ENCODE data around the gene POLG2.

POLG2 gene

GRCh38 chr17:64448665-64449512, 48.0 kb downstream of the POLG2 start, which contains the start of gene MILR1:
Gene MILR1, plus strand, starts transcription at chr17:64449115. Its CDS starts 54 bp downstream, at chr17:64449169.
- Histone ChIP-seq H3K4me1 (ENCODE audit: low read depth, poor library complexity, severe bottlenecking) (no peaks in the 10 kb centered on the region), H3K4me3 (IDR thresholded peaks at IDR 0.05; ENCODE audit: insufficient read depth, low read depth, low read length) (no peak within 1 kb of the TSS), H2AFZ (ENCODE audit: low read depth) (no peak within 1 kb of the TSS), H3K27me3 (ENCODE audit: insufficient read depth, low read depth) (no peaks in the 10 kb centered on the region), H4K20me1 (ENCODE audit: insufficient read depth) (no peaks in the 10 kb centered on the region), H3K36me3 (ENCODE audit: insufficient read depth) (no peaks in the 10 kb centered on the region), H3K4me2 (no peak within 1 kb of the TSS), H3K9ac (no peak within 1 kb of the TSS), H3K27ac (no peak within 1 kb of the TSS), H3K79me2 (ENCODE audit: insufficient read depth, low read depth) (no peaks in the 10 kb centered on the region)
- no peak for TF ChIP-seq CTCF (conservative IDR thresholded peaks at IDR 0.05; ENCODE audit: low read depth, low read length)

- no peak for TF ChIP-seq CTCF (conservative IDR thresholded peaks at IDR 0.05; ENCODE audit: low read depth, low read length)
- no peak overlapping the region for H3K27ac ChIP-seq
- peaks cover 4% of the 10 kb centered on the region for H3K4me1 ChIP-seq (ENCODE audit: low read depth, poor library complexity, severe bottlenecking)
- no peak overlapping the region for H2AFZ ChIP-seq (ENCODE audit: low read depth)
- no peaks in the 10 kb centered on the region for H3K36me3 ChIP-seq (ENCODE audit: insufficient read depth)
- H3K9ac ChIP-seq = no peak overlapping the region
- no peak overlapping the region for H3K4me3 ChIP-seq (IDR thresholded peaks at IDR 0.05; ENCODE audit: insufficient read depth, low read depth, low read length)
- no peaks in the 10 kb centered on the region for H4K20me1 ChIP-seq (ENCODE audit: insufficient read depth)
- H3K27me3 ChIP-seq (ENCODE audit: insufficient read depth, low read depth) = no peaks in the 10 kb centered on the region
- no peak overlapping the region for H3K4me2 ChIP-seq
- no peaks in the 10 kb centered on the region for H3K79me2 ChIP-seq (ENCODE audit: insufficient read depth, low read depth)
Measured at GRCh38 chr17:64447526-64447925, 49.3 kb downstream of the POLG2 start.

GRCh38 chr17:64443086-64443760, 53.6 kb downstream of the POLG2 start:
- Histone ChIP-seq H3K27me3 (ENCODE audit: insufficient read depth, low read depth) (no peaks in the 10 kb centered on the region), H3K4me2 (no peak overlapping the region), H3K79me2 (ENCODE audit: insufficient read depth, low read depth) (no peaks in the 10 kb centered on the region), H2AFZ (ENCODE audit: low read depth) (no peak overlapping the region), H4K20me1 (ENCODE audit: insufficient read depth) (no peaks in the 10 kb centered on the region), H3K36me3 (ENCODE audit: insufficient read depth) (no peaks in the 10 kb centered on the region), H3K9ac (no peak overlapping the region), H3K4me1 (ENCODE audit: low read depth, poor library complexity, severe bottlenecking) (peaks cover 7% of the 10 kb centered on the region), H3K4me3 (IDR thresholded peaks at IDR 0.05; ENCODE audit: insufficient read depth, low read depth, low read length) (no peak overlapping the region), H3K27ac (no peak overlapping the region)
- TF ChIP-seq CTCF (conservative IDR thresholded peaks at IDR 0.05; ENCODE audit: low read depth, low read length) = no peak

- Histone ChIP-seq H3K27me3 (ENCODE audit: insufficient read depth, low read depth) (no peaks in the 10 kb centered on the region), H3K9ac (no peak overlapping the region), H3K36me3 (ENCODE audit: insufficient read depth) (no peaks in the 10 kb centered on the region), H4K20me1 (ENCODE audit: insufficient read depth) (no peaks in the 10 kb centered on the region), H3K4me3 (IDR thresholded peaks at IDR 0.05; ENCODE audit: insufficient read depth, low read depth, low read length) (no peak overlapping the region), H2AFZ (ENCODE audit: low read depth) (peak overlapping the region; percentile 16; the same call in 1 of the 2 replicates), H3K4me1 (ENCODE audit: low read depth, poor library complexity, severe bottlenecking) (peaks cover 7% of the 10 kb centered on the region), H3K79me2 (ENCODE audit: insufficient read depth, low read depth) (no peaks in the 10 kb centered on the region), H3K4me2 (no peak overlapping the region), H3K27ac (no peak overlapping the region)
- TF ChIP-seq CTCF (conservative IDR thresholded peaks at IDR 0.05; ENCODE audit: low read depth, low read length) = no peak
Measured at GRCh38 chr17:64442541-64442971, 54.3 kb downstream of the POLG2 start.
